A172 (cell line): Measurements from ENCODE around the gene SPTB. TPM values are rescaled to one million over a fixed set of nuclear protein-coding genes. Genes with fewer than 3 reads are reported as not detected.

Experiments used
- DNase-seq: peaks from one replicate; pipeline ENCODE4 v3.0.0-alpha.2; 2015; ENCODE audit warnings: low spot score
- total RNA-seq: library from RNA; depleted of rRNA; stranded (reverse); fragments of >200 nt; shearing (Covaris generic); gene quantifications from 2 replicates; pipeline ENCODE4 v1.2.3, GENCODE V29; 2014

The SPTB gene
- total RNA-seq, 1 experiment from 2014 or later, result 1.9 TPM

GRCh38 chr14:64789696-64790095 is 90.0 kb downstream of the SPTB start:
- no peak for DNase-seq

- DNase-seq, result peak; percentile 91
Measured at GRCh38 chr14:64788706-64789105, 91.0 kb downstream of the SPTB start.

DNA sequence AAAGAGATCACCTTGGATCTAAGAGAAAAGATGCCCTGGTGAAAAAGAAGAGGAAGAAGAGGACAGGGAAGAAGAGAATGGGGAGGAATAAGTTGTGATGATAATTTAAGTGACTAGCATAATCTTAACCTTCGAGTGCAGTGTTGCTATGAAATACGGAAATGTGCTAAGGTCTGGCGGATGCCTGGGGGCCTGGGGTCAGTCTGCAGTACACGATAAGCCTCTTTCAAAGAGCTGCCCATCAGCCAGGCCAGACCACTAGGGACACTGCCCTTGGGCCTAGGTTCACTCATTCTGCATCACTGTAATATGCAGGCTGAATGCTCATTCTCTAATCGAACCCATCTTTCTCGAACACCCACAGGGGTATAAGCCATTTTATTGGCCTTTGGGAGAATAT is 92.1 kb downstream of the SPTB start:
- no peak for DNase-seq

GRCh38 chr14:64786296-64787149 is 93.2 kb downstream of the SPTB start:
- DNase-seq, result peak; percentile 70

DNA sequence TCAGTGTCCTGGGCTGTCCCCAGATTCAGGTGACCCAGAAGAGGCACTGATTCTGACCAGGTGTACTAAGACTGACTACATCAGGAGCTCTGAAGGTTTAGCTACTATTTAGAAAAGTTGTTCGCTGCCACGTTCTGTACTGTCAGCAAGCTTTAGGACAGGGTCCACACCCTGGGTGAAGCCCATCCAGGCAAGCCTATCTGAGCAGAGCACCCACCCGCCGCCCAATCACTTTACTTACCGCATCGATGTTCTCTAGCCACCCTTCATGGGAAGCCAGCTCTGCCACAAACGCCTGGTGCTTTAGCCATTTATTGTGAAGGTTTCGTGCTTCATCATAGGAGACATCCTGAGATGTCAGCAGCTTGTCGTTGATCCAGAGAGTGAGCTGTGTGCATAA is 95.7 kb downstream of the SPTB start:
- no peak for DNase-seq

DNA sequence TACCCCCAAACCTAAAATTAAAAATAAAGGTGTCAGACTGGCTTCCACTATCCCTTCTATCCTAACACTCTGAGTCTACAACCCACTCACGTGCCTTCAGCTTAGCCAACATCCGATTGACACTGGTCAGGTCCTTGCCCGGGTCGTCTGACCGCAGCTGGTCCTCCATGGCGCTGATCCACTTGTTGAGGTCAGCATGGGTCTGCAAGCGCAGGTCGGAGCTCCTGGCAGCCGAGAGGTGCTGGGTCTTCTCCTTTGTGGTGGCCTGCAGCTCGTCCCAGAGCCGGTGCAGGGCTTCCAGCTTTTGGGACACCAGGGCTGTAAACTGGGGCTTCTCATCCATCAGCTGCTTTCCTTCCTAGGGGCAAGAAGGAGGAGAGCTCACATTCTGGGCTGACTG is 97.5 kb downstream of the SPTB start:
- no peak for DNase-seq

DNA sequence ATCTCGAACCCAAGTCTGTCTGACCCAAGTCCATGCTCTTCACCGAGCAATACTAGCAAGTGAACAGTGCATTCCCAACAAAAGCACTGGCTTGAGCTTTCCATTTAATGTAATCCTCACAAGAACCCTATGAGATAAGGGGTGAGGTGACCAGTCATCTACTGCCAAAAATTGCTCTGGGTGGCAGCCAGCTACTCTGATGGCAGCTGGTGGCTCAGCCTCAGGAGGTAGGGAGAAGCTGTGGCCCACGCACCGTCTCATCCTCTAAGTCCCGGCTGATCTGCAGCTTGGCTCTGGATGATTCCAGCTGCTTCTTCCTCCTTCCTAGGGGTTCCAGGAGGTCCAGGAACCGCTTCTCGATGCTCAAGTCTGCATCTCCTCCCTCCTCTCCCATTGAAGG is 100.2 kb downstream of the SPTB start:
- no peak for DNase-seq

- DNase-seq, result no peak
Measured at GRCh38 chr14:64778104-64778754, 101.5 kb downstream of the SPTB start.

GRCh38 chr14:64777461-64777860 is 102.2 kb downstream of the SPTB start:
- no peak for DNase-seq

DNA sequence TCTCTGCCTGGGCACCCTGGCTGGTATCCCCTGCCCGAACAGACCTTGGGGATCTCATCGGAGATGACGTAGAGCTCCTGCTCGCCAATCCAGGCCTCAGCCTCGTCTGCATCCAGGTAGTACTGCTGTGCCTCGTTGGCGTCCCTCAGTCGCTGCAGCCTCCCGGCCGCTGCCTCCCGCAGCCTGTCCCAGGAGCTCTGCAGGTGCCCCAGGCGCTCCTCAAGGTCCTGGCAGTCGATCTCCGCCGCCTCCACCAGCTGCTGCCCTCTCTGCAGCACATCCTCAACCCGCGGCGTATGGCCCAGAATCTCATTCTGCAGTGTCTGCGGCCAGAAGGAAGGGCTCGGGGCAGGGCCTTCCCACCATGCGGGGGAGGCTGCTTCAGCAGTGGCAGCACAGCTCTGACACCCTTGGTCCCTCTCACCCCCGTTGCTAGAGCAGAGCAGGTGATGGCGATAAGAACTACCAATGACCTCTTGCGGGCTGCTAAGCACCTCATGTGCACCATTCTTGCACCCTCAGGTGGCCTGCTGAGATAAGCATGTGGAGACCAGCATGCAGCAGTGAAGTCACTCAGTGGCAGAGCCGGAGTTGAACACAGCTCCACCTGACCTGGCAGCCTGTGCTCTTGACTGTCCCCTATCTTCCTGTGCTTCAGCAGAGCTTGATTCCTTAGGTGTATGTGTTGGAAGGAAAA is 104.5 kb downstream of the SPTB start:
- DNase-seq, result no peak

DNA sequence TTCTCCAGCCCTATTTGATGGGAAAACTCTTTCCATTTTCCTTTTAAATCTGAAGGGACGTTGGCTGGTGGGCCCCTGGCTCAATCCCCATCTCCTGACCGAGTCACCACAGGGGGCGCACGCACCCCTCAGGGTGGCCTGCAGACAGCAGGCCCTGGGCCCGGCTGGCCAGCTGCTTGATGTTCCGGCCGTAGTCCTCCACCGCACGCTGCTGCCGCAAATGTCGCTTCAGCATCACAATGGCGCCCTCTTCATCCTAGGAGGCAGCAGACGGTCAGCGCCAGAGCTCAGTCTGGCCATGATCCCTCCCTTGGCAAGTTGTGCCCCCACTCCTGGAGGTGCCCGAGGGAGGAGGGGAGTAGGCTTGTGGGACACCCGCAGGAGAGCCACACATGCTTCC is 105.4 kb downstream of the SPTB start:
- DNase-seq, result no peak

- no peak for DNase-seq
Measured at GRCh38 chr14:64773577-64773976, 106.1 kb downstream of the SPTB start.

DNA sequence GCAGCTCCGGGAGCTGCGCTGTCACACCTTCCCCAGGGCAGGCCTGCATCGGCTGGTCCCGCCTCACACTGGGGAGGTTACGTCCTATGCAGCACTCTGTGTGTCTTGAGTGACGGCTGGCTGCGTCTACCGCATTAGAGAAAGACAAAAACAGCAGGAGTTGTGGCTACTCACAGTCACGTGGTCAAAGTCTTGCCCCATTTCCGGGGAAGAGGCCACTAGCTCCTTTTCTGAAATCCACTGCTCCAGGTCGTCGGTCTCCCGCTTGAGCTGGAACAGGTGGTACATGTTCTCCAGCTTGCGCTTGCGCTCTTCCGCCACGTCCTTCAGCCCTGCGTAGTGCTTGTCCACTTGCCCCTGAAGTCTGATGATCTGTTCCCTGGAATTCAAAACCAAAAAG is 106.7 kb downstream of the SPTB start:
- DNase-seq, result no peak

- no peak for DNase-seq
Measured at GRCh38 chr14:64772397-64772950, 107.2 kb downstream of the SPTB start.

GRCh38 chr14:64771161-64771560 is 108.5 kb downstream of the SPTB start:
- no peak for DNase-seq

- no peak for DNase-seq
Measured at GRCh38 chr14:64770751-64771150, 109.0 kb downstream of the SPTB start.

DNA sequence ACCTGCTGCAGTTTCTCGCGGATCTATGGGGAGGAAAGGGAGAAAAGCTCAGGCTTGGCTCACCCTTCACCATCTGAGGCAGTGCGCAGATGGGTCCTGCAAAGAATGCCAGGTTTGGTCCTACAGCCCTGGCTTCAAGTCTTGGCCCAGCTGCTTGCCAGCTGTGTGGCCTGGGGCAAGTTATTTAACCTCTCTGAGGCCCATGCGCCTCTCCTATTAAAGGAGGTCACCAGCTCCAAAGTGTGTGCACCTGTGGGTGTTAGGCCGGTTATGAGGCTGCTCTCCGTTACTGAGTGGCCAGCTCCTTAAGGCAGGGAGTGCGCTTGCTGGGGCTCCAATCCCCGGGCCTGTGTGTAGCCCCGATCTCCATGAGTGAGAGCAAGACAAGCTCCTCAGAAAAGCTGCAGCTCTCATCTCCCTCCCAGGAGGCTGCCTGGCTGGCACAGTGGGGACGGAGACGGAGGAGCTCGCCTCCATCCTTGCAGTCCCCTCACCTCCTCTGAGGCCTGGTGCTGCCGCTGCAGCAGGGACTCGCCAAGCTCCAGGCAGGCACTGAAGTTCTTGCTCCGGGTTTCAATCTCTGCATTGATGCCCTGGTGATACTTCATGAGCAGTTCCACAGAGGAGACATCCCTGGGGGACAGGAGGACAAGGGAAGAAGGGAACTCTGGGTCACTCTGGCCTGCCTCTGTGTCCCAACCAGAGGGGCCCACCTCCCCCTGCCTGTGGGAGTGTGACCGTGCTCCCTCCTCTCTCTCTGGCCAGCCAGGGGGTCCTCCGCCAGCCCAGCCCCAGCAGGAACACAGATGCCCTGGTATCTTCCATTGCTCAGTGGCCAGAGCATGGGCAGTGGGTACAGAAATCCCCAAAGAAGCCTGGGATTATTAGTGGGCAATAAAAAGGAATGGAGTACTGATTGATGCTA is 110.3 kb downstream of the SPTB start:
- DNase-seq, result no peak

- no peak for DNase-seq
Measured at GRCh38 chr14:64768401-64769095, 111.2 kb downstream of the SPTB start.

GRCh38 chr14:64767215-64767964 is 112.3 kb downstream of the SPTB start:
- DNase-seq, result no peak
